Skin epidermis (tissue), 12 donors: Measurements from ENCODE around the gene BABAM2.

Experiments used
- H3K27ac ChIP-seq, 21 experiments: fragments of 200-600 bp; sonication (generic) in 11 of 21; one replicate each; pipeline ENCODE4 v1.5.0; 2020; ENCODE audit warnings: mild to moderate bottlenecking in 3 of 21, inconsistent platforms in 2 of 21, moderate library complexity in 2 of 21
- H3K4me3 ChIP-seq, 7 experiments: fragments of 200-600 bp; sonication (generic) in 2 of 7; one replicate each; pipeline ENCODE4 v1.5.0; 2020; ENCODE audit warnings: inconsistent platforms in 2 of 7, mild to moderate bottlenecking in 2 of 7, moderate library complexity in 1 of 7

Gene BABAM2

GRCh38 chr2:28336264-28336980 is 445.9 kb downstream of the BABAM2 start:
- Histone ChIP-seq H3K27ac (peak overlapping the region in 12 of 21 experiments; percentile 25 to 82 (median 70)), H3K4me3 (no peak overlapping the region)

GRCh38 chr2:28336982-28337627 is 446.6 kb downstream of the BABAM2 start:
- Histone ChIP-seq H3K27ac (peak overlapping the region in 16 of 21 experiments; percentile 19 to 82 (median 67)), H3K4me3 (no peak overlapping the region)

GRCh38 chr2:28338046-28338817 is 447.7 kb downstream of the BABAM2 start:
- peak overlapping the region in 20 of 21 experiments; percentile 37 to 82 (median 68) for H3K27ac ChIP-seq

GRCh38 chr2:28338831-28339321 is 448.3 kb downstream of the BABAM2 start:
- Histone ChIP-seq H3K4me3 (no peak overlapping the region), H3K27ac (peak overlapping the region in 20 of 21 experiments; percentile 37 to 82 (median 68))

More at GRCh38 chr2:28338046-28338817, 447.7 kb downstream of the BABAM2 start:
- H3K4me3 ChIP-seq, result no peak overlapping the region

GRCh38 chr2:28339516-28340175 is 449.1 kb downstream of the BABAM2 start:
- Histone ChIP-seq H3K27ac (peak overlapping the region in 17 of 21 experiments; percentile 25 to 82 (median 68)), H3K4me3 (no peak overlapping the region)

GRCh38 chr2:28340312-28341202 is 450.0 kb downstream of the BABAM2 start:
- Histone ChIP-seq H3K4me3 (no peak overlapping the region), H3K27ac (peak overlapping the region in 18 of 21 experiments; percentile 9 to 84 (median 70))

GRCh38 chr2:28341208-28341891 is 450.8 kb downstream of the BABAM2 start:
- H3K4me3 ChIP-seq, result no peak overlapping the region
- peak overlapping the region in 19 of 21 experiments; percentile 9 to 84 (median 69) for H3K27ac ChIP-seq

GRCh38 chr2:28342081-28342967 is 451.8 kb downstream of the BABAM2 start:
- peak overlapping the region in 20 of 21 experiments; percentile 14 to 84 (median 65) for H3K27ac ChIP-seq
- H3K4me3 ChIP-seq, result no peak overlapping the region

GRCh38 chr2:28343184-28343942 is 452.8 kb downstream of the BABAM2 start:
- Histone ChIP-seq H3K4me3 (no peak overlapping the region), H3K27ac (peak overlapping the region in 20 of 21 experiments; percentile 1 to 84 (median 58))

GRCh38 chr2:28343971-28344715 is 453.6 kb downstream of the BABAM2 start:
- H3K4me3 ChIP-seq, result no peak overlapping the region
- peak overlapping the region in 11 of 21 experiments; percentile 13 to 84 (median 47) for H3K27ac ChIP-seq

- Histone ChIP-seq H3K27ac (peak overlapping the region in 2 of 21 experiments; percentile 38 to 47), H3K4me3 (no peak overlapping the region)
Measured at GRCh38 chr2:28344756-28345373, 454.3 kb downstream of the BABAM2 start.

GRCh38 chr2:28345619-28346018 is 455.1 kb downstream of the BABAM2 start:
- H3K27ac ChIP-seq, result peak overlapping the region in 1 of 21 experiments; percentile 38

GRCh38 chr2:28346587-28346986 is 456.1 kb downstream of the BABAM2 start:
- Histone ChIP-seq H3K4me3 (no peak overlapping the region), H3K27ac (peak overlapping the region in 8 of 21 experiments; percentile 7 to 52 (median 31))

More at GRCh38 chr2:28345619-28346018, 455.1 kb downstream of the BABAM2 start:
- no peak overlapping the region for H3K4me3 ChIP-seq

GRCh38 chr2:28347193-28347592 is 456.7 kb downstream of the BABAM2 start:
- no peak overlapping the region for H3K4me3 ChIP-seq
- H3K27ac ChIP-seq, result peak overlapping the region in 8 of 21 experiments; percentile 9 to 76 (median 46)

- no peak overlapping the region for H3K4me3 ChIP-seq
- peak overlapping the region in 14 of 21 experiments; percentile 39 to 76 (median 48) for H3K27ac ChIP-seq
Measured at GRCh38 chr2:28347596-28347995, 457.1 kb downstream of the BABAM2 start.
